Inflammatory macrophage (primary cell): Measurements from ENCODE around the gene ZNF260.

Experiments used
- DNase-seq, 2 donors: peaks; one replicate each; pipeline ENCODE4 v3.0.0-alpha.2; 2020 to 2022

The ZNF260 gene

GRCh38 chr19:36489920-36490415 is 38.1 kb downstream of the ZNF260 start:
- DNase-seq, result peak; percentile 81 to 84

GRCh38 chr19:36489118-36489919 is 38.8 kb downstream of the ZNF260 start, which contains the start of gene ZNF566:
Gene ZNF566, minus strand, starts transcription at chr19:36489561. Its CDS starts 13,004 bp downstream, at chr19:36476557.
- DNase-seq, result peak; percentile 93 to 94

GRCh38 chr19:36488846-36489117 is 39.3 kb downstream of the ZNF260 start:
- peak in 1 of 2 donors; percentile 7 for DNase-seq

GRCh38 chr19:36488118-36488845 is 39.8 kb downstream of the ZNF260 start:
- DNase-seq, result no peak

GRCh38 chr19:36483653-36484052 is 44.4 kb downstream of the ZNF260 start:
- no peak for DNase-seq

- DNase-seq, result no peak
Measured at GRCh38 chr19:36482876-36483275, 45.2 kb downstream of the ZNF260 start.
